ENCODE measurements around the gene MGAT2.

MGAT2 gene

DNA sequence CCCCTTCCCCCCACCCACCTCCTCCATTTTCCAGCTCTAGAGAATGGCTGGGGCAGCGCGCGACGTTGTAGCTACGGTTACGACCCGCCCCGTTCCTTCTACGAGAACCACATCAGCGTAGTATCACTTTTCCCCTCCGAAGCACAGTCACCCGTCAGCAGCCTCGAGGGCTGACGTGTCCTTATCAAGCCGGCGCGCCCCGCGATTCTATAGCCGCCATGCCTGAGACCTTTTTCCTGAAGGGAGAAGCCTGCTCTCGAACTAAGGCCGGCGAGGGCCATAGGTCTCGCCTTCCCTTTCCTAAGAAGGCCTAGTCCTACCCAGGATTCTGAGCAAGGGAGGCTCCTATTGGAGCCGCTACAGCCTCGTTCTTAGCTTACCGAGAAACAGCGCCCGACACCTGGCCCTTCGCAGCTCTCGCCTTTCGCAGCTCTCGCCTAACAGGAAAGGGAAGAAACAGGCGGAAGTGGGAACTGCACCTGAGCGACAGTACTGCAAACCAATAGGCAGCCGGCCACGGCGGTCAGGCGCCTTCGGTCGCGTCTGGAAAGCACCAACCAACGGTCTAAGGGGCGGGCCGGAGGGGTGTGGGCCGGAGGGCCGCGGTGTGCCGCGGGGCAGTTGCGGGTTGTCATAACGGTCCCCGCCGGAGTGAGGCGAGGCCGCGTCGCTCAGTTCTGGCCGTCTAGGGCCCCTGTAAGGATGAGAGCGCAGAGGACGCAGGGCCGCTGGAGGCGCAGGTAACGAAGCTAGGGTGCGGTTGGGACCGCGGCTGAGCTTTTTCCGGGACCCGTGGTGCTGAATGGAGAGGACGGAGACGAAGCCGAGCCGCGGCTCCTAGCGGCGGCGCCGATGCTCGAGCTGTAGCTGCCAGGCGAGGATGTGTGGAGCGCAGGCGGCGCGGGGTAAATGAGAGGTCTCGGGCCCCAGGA, at the start of gene MGAT2, which contains the start of gene RPL36AL:
Gene MGAT2 (plus strand): TSS at position 618 of the 932 bp plus-strand sequence. CDS start 470 bp downstream, outside the sequence.
Gene RPL36AL (minus strand): TSS at position 445 of the 932 bp plus-strand sequence. CDS start 1,522 bp downstream, outside the sequence.
- DNase-seq: peak; percentile 99

DNA sequence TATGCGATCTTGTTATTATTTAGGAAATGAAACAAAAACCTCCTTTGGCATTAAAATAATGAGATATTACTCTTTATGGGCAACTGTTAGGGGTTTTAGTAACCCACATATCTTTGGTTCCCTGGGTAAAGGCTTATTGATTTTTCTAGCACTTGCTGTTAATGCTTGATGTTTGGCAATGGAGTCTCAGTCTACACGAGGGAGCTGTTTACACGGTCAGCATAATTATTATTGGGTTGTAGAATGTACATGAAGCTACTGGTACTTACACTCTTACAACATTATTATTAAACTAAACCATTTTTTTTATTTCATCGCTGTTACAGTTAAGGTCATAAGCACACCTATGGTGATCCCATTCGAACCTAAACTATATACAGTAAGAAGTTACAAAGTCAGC, 46.6 kb upstream of the MGAT2 start:
- DNase-seq: no peak

DNA sequence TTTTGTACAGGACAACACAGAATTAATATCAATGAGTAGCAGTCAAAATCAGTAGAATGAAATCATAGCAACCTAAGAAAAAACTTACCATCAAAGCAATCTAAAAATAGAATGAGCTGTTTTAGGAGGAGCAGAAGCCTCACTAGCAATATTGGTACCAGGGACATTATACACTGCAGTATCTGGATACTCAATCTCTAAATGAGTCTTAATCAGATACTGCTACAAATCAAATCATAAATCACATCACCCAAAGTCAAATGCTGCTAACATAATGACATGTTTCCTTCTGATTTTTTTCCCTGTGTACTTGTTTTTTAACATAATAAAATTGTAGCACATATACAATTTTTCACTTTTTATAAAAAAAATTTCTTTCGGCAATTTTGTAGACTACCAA, 42.5 kb upstream of the MGAT2 start:
- DNase-seq: no peak

DNA sequence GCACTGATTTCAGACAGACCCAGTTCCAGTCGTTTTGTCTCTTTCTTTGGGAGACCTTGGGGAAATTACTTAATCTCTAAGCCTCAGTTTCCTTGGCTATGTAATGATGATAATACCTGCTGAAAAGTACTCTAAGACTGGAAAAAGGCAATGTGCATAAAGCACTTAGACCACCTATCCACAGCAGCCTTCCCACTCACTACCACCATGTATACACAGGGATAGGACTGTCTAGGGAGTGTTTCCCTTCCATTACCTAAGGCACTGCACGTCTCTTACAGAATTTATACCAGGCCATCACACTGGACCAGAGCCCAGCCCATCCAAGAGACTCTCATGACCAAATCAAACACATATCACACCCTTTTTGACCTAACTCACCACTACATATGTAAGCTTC, 40.8 kb upstream of the MGAT2 start:
- DNase-seq: no peak

DNA sequence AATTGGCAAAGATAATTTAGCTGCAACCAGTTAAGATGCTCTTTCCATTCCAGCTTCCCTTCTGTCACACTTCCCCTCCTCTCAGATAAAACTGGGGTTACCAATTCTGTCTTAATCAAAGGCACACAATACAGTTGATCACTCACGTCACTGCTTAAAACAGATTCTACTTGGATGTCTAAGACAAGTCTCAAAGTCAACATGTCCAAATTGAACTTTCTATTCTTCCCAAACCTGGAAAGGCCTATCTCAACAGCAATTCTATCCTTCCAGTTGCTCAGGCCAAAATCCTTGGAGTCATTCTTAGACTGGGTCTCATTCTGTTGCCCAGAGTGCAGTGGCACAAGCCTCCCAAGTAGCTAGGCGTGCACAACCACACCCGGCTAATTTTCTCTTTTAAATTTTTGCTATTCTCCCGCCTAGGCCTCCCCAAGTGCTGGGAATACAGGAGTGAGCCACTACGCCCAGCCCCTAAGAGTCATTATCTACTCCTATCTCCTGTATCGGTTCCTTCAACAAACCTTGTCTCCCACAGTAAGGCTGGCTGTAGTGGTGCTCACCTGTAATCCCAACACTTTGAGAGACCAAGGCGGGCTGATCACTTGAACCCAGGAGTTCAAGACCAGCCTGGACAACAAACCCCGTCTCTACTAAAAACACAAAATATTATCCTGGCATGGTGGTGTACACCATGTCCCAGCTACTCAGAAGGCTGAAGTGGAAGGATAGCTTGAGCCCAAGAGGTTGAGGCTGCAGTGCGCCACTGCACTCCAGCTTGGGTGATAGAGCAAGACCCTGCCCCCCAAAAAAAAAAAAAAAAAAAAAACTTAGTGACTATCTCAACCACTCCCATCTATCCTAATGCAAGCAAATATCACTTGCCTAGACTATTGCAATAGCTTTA, 39.1 kb upstream of the MGAT2 start:
- peak; percentile 23 for DNase-seq

DNA sequence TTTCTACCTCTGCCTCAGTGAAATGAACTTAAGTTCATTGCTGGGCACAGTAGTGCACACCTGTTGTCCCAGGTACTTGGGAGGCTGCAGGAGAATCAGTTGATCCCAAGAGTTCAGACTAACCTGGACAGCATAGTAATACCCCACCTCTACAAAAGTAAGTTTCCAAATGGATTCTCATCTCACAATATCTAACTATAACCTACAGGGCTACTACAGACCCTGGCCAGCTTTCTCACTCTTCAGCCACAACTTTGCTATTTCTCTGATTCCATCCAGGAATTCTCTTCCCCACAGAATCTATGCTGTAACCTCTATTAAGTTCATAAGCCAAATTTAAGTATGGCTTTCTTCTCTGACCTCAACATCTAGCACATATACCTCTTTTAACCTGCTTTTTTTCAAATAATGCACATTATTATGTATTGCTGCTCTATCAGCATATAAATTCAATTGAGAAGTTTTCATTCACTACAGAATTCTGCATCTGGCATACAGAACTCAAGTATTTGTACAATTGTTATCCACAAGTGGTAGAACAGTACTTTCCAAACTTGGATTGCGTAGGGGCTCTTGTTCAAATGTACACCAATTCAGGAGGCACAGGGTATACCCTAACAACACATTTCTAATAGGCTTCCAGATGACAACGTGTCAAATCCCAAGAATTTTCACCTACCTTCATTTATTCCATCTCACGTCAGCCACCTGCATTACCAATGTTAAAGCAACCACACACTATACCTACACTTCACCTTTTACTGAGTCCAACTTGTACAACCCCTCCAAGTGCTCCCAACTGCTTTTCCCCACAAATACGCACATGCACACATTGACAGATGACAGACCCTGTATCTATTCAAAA, 38.3 kb upstream of the MGAT2 start:
- no peak for DNase-seq

DNA sequence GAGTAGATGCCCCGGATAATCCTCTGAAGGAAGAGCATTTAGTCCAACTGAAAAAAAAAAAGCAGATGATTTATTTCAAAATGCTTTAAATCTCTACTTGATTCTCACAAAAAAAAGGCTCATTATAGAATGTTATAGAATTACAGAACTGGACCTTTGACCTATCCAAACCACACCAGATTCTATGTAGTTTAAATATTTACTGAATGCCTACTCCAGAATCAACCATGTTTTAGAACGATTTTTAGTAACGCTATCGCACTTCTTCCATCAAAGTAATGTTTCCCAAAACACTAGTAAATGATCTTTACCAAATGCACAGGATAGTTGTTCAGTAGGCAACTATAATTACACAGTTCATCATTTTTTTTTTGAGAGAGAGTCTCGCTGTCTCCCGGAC, 37.0 kb upstream of the MGAT2 start:
- DNase-seq: no peak

DNA sequence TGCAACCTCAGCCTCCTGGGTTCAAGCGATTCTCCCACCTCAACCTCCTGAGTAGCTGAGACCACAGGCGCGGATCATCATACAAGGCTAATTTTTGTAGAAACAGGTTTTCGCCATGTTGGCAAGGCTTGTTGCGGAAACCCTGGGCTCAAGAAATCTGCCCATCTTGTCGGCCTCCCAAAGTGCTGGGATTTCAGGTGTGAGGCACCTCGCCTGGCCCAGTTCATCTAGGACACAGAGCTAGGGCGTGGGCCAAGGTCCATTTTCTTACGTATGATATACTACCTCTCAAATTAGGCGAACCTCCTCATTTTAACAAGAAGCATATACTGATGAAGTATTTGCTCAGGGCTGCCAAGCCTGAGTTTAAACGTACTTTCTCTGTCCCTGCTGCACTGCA, 36.5 kb upstream of the MGAT2 start:
- peak; percentile 16 for DNase-seq

DNA sequence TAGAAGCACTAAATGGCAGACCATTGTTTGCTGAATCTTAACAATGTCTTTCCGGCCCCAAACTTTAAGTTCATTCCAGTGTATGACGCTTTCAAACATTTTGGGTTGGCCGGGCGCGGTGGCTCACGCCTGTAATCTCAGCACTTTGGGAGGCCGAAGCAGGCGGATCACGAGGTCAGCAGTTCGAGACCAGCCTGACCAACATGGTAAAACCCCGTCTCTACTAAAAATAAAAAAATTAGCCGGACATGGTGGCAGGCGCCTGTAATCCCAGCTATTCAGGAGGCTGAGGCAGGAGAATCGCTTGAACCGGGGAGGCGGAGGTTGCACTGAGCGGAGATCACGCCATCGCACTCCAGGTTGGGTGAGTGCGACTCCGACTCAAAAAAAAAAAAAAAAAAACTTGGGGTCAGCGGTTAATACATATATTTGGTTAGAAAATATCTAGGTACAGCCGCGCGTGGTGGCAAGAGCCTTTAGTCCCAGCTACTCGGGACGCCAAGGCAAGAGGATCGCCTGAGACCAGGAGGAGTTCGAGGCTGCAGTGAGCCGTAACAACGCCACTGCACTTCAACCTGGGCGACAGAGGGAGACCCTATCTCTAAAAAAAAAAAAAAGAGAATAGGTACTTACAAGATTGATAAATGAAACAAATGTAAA, 35.5 kb upstream of the MGAT2 start:
- DNase-seq: peak; percentile 59

DNA sequence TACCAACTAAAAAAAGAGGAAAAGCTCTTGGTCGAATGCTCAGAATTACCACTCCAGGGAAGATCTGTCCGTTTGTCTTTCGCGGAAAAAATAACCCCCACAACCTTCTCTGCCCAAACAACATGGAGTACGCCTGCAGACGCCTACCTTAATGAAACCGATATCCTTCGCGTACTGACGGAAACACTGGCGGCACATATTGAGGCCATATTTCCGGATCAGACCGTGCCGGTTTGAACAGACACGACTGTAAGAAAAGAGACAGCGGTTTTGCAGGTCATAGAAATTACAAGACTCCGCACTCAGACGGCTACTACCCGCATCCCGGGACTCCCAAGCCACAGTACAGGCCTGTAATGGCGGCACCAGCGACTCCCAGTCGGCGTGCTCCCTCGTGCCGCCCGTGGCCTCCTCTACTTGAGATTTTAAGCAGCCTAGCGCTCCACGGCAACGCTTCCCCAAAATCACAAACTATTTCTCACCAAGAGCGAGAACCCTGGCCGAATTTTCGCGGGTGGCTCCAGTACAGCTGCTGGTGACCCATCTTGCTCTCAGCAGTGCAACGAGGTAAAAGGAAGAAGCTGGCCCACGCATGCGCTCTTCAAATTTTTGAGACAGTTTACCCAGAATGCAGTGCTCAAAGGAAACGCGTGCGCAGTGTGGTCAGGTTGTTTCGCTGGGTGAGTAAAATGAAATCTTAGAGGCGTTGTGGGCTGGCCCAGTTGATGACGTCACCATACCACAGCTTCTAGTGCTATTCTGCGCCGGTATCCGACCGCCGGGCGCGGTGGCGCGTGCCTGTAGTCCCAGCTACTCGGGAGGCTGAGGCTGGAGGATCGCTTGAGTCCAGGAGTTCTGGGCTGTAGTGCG, 34.6 kb upstream of the MGAT2 start, which contains the start of gene RPS29:
Gene RPS29 (minus strand): TSS at position 578 of the 870 bp plus-strand sequence. CDS start 34 bp downstream, at position 544.
- DNase-seq: peak; percentile 99

DNA sequence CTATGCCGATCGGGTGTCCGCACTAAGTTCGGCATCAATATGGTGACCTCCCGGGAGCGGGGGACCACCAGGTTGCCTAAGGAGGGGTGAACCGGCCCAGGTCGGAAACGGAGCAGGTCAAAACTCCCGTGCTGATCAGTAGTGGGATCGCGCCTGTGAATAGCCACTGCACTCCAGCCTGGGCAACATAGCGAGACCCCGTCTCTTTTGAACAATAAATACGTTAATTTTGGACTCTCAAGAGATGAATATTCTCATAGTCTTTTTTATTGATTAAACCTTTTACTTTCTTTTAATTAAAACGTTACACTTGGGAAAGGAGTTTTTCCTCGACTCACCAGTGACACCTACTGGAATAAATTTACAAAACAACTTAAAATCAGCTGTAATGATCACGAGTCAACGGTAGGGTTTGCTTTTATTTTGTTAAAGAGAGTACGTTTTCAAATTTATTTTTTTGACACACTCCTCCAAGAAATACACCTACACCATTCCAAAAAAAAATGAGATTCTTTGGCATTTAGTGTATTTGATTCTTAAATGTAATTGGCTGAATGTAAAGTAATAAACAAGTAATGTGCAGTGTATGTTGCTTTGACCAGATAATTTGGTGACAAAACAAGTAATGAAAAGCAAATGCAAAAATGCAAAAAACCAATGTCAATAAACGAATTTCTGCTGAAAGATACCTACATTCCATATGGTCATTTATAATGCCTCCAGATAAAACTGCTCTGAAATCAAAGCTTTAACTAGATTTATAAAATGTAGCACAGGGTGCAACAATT, 33.7 kb upstream of the MGAT2 start:
- peak; percentile 78 for DNase-seq

DNA sequence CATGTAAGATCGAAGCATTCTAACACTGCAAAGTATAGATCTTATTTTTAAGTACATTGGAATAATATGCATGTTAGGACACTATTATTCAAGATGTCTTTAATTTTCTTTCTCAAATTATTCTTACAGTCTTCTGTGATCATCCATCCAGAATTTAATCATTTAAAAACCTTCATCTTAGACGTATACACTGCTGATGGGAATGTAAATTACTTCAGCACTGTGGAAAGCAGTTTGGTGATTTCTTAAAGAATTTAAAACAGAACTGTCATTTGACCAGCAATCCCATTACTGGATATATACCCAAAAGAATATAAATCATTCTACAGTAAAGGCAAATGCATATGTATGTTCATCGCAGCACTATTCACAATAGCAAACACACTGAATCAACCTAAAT, 31.2 kb upstream of the MGAT2 start:
- DNase-seq: no peak

DNA sequence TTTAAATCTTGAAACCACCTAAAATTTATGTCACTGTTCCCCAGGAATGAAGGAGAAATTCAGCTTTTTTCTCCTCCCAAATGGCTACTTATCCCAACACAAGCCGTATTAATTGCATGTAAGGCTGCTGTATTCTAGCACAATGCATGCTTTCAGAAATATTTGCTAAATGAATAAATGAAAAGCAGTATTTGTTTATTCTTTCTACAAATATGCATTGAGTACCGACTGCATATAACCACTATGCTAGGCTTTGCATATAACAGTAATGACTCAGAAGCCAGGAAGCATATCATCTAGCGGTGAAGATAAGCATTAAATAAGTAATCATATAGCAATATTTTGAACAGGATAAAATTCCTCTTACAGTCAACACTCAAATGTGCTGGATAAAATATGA, 27.6 kb upstream of the MGAT2 start:
- DNase-seq: no peak

DNA sequence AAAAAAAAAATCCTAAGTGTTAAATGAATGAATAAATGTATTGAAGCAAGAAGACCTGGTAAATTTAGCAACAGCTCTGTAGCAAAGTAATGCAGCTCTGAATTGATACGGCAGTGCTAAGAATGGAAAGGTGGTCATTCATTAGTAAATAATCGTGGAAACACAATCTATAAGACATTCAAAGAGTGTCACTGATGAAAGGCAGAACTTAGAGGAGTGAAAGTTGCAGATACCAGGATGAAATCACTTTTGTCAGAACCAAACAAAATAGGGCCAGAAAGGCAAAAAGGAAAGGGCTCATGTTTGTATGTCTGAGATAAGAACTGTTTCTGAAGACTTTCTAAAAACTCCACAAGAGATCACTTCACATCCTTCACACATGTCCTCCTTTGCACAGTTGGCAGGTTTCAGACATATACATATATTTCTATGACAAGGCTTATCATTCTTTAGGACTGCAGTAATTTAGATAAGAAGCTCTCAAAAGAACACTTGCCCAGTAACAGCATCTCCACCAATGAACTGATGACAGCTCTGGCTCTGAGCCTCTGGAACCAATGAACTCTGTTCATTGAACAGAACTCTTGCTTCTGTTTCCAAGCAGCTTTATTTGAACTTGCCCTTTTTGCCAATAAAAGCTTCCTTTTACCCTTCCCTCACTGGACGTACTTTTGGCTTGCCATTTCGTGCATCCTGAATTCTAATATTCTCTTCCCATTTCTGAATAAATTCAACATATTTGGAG, 26.1 kb upstream of the MGAT2 start:
- DNase-seq: no peak

DNA sequence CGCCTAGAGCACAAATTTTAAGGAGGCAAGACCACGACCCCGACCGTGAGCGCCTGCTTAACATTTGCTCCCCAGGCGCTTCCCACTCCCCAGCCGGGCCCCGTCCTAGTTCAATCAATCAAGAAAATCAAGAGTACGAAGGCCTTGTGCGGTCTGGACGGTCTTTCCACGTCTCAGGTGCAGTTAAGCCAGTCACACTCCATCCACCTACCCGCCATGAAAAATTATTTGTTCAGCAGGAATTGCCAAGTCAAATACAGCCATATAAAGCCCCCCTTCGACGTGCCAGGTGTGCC, 22.5 kb upstream of the MGAT2 start:
- DNase-seq: no peak

DNA sequence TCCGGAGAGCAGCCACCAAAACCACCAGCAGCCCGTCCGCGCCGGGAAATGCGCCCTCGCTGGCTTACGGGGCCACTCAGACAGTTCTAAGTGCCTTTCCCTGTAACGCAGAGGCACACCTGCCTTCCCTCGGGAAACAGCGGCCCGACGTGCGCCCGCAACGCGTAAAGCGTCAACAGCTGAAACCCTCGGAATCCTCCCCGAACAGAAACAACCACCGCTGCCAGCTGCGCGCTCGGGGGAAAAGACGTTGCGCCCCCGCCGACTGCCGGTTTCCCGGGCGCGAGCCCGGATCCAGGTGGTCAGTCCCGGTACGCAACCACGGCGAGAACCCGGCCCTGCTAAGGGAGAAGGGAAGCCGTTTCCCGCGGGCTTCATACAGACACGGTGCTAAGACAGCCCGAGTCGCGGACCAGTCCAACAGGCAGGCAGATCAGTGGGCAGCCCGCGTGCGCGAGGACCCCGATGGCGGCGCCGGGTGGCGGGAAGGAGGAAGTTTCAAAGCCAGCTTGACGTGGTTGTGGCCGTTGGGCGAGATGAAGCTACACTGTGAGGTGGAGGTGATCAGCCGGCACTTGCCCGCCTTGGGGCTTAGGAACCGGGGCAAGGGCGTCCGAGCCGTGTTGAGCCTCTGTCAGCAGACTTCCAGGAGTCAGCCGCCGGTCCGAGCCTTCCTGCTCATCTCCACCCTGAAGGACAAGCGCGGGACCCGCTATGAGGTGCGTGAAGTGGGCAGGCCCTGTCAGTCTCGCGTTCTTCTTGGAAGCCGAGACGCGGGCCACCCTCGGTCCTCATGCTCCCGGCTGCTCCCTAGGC, 21.9 kb upstream of the MGAT2 start, which contains the start of gene LRR1:
Gene LRR1 (plus strand): TSS at position 456 of the 816 bp plus-strand sequence. CDS start 81 bp downstream, at position 537.
- peak; percentile 90 for DNase-seq

DNA sequence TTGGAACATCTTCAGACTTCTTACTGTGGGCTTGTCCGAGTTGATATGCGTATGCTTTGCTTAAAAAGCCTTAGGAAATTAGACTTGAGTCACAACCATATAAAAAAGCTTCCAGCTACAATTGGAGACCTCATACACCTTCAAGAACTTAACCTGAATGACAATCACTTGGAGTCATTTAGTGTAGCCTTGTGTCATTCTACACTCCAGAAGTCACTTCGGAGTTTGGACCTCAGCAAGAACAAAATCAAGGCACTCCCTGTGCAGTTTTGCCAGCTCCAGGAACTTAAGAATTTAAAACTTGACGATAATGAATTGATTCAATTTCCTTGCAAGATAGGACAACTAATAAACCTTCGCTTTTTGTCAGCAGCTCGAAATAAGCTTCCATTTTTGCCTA, 13.0 kb upstream of the MGAT2 start:
- DNase-seq: no peak

DNA sequence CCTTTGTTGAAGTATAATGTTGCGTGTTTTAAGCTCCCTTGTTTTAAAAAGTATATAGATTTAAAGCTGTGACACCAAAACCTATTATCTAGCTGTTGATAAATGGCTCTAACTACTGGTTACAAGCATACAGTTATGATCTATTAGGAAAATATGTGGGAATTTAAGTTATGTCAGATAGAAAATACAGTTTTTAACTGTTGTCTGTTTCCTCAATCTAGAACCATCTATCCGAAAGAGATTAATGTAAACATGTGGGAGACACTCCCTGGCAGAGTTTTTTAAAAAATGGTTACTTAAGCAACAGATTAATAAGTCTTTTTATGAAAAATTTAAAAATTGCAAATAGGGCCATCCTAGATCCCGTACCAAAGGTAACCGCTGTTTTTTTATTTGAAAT, 8.3 kb upstream of the MGAT2 start:
- DNase-seq: no peak

Data from activated CD4-positive, alpha-beta T cell treated with anti-CD3 and anti-CD28 coated beads, Interleukin-10, Interleukin-2, amounts not matched to agents 100 ng/mL and 50 ng/mL, durations not matched to agents 16 hours and 8 hours (primary cell).